ENCODE data around the gene CD46. TPM values are rescaled to one million over a fixed set of nuclear protein-coding genes. Genes with fewer than 3 reads are reported as not detected.

CD46 gene
- total RNA-seq, 1 experiment from 2014 or later: 214 TPM

DNA sequence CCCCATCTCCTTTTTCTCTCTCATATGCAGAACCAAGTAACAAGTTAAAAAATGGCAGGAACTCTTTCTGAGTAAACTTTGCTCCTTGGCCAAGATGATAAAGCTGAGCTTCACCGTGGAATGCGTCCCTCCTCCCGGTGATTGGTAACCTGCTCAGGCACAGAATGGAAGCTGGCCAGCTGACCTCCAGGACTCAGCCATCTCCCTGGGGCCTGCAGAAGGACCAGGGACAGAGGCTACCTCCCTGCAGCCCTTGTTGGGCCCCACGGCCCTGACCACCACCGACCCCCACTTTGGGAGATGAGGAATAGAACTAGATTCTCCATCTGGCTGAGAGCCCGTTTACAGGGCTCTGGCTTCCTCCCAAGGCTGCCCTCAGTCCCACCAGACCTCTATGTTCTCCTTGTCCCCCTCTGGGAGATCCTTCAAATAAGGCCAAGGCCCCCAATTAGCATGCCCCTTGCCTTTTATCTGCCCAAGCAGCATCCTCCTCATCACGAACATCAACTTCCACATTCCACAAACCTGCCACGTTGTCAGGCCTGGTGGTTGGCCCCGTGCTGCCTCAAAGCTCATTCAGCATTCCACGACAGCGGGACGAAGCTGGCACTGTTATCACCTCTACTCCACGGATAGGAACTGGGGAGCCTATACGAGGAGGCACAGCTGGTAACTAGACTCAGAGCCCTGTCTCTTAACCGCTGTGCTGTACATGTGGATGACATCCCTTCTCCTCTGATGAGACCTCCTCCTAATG is 84.9 kb downstream of the CD46 start:
- TF ChIP-seq EZH2 (IDR thresholded peaks at IDR 0.05; ENCODE audit: low read depth): no peak
- TF ChIP-seq, protein P1, sequence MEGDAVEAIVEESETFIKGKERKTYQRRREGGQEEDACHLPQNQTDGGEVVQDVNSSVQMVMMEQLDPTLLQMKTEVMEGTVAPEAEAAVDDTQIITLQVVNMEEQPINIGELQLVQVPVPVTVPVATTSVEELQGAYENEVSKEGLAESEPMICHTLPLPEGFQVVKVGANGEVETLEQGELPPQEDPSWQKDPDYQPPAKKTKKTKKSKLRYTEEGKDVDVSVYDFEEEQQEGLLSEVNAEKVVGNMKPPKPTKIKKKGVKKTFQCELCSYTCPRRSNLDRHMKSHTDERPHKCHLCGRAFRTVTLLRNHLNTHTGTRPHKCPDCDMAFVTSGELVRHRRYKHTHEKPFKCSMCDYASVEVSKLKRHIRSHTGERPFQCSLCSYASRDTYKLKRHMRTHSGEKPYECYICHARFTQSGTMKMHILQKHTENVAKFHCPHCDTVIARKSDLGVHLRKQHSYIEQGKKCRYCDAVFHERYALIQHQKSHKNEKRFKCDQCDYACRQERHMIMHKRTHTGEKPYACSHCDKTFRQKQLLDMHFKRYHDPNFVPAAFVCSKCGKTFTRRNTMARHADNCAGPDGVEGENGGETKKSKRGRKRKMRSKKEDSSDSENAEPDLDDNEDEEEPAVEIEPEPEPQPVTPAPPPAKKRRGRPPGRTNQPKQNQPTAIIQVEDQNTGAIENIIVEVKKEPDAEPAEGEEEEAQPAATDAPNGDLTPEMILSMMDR (conservative IDR thresholded peaks at IDR 0.05): no peak
- Histone ChIP-seq H3K9me3 (ENCODE audit: insufficient read depth, low read depth) (no peaks in the 10 kb centered on the region), H3K27me3 (ENCODE audit: insufficient read depth, low read depth) (no peaks in the 10 kb centered on the region), H3K9me2 (ENCODE audit: insufficient read depth) (no peaks in the 10 kb centered on the region), H4K20me1 (ENCODE audit: insufficient read depth) (no peaks in the 10 kb centered on the region), H3K4me2 (no peak overlapping the region), H3K79me2 (ENCODE audit: low read depth) (no peaks in the 10 kb centered on the region), H3F3A (ENCODE audit: insufficient read depth, low read depth) (no peaks in the 10 kb centered on the region), H3K27ac (no peak overlapping the region), H3K4me1 (replicated peaks; ENCODE audit: insufficient read depth) (no peaks in the 10 kb centered on the region), H3K36me3 (ENCODE audit: low read depth) (no peaks in the 10 kb centered on the region), H3K4me3 (no peak overlapping the region), H2AFZ (no peak overlapping the region)
- DNase-seq: no peak
- POLR2A ChIA-PET (ENCODE audit: unreplicated experiment): no interaction called here
- intact Hi-C loops (cut with micrococcal nuclease; ENCODE audit: unreplicated experiment): no loop called here
- CTCF ChIA-PET: interaction anchor here (0.5 kb wide), 1 partner anchor 126 kb away, joined by 6 read pairs; no protein-coding TSS in a partner anchor
- no TSS peak for BruUV-seq (replicated peaks)

DNA sequence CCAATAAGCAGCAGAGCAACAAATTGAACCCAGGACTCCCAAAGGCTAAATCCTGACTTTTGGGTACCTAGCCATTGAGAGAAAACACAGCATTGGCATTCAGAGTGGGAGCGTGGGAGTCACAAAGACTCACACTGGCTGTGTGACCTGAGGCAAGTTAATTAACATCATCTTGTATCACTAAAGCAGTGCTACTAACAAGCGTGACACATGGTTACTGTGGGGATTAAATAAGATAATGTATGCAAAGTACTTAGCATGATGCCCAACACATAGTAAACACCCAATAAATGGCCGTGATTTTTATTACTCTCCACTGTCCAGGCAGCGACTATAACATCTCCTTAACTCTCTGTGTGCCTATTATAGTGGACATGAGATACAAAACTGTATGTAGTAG is 85.8 kb downstream of the CD46 start:
- Histone ChIP-seq H3K79me2 (ENCODE audit: low read depth) (no peaks in the 10 kb centered on the region), H3F3A (ENCODE audit: insufficient read depth, low read depth) (no peaks in the 10 kb centered on the region), H3K36me3 (ENCODE audit: low read depth) (no peaks in the 10 kb centered on the region), H3K27me3 (ENCODE audit: insufficient read depth, low read depth) (no peaks in the 10 kb centered on the region), H3K4me3 (no peak overlapping the region), H3K9me2 (ENCODE audit: insufficient read depth) (no peaks in the 10 kb centered on the region), H3K27ac (no peak overlapping the region), H4K20me1 (ENCODE audit: insufficient read depth) (no peaks in the 10 kb centered on the region), H3K4me2 (no peak overlapping the region), H3K4me1 (replicated peaks; ENCODE audit: insufficient read depth) (no peaks in the 10 kb centered on the region), H2AFZ (no peak overlapping the region), H3K9me3 (ENCODE audit: insufficient read depth, low read depth) (no peaks in the 10 kb centered on the region)
- intact Hi-C loops (cut with micrococcal nuclease; ENCODE audit: unreplicated experiment): no loop called here
- CTCF ChIA-PET: no interaction called here
- BruUV-seq (replicated peaks): no TSS peak
- no peak for TF ChIP-seq EZH2 (IDR thresholded peaks at IDR 0.05; ENCODE audit: low read depth)
- TF ChIP-seq, protein P1 (conservative IDR thresholded peaks at IDR 0.05): no peak
- POLR2A ChIA-PET (ENCODE audit: unreplicated experiment): no interaction called here
- no peak for DNase-seq

DNA sequence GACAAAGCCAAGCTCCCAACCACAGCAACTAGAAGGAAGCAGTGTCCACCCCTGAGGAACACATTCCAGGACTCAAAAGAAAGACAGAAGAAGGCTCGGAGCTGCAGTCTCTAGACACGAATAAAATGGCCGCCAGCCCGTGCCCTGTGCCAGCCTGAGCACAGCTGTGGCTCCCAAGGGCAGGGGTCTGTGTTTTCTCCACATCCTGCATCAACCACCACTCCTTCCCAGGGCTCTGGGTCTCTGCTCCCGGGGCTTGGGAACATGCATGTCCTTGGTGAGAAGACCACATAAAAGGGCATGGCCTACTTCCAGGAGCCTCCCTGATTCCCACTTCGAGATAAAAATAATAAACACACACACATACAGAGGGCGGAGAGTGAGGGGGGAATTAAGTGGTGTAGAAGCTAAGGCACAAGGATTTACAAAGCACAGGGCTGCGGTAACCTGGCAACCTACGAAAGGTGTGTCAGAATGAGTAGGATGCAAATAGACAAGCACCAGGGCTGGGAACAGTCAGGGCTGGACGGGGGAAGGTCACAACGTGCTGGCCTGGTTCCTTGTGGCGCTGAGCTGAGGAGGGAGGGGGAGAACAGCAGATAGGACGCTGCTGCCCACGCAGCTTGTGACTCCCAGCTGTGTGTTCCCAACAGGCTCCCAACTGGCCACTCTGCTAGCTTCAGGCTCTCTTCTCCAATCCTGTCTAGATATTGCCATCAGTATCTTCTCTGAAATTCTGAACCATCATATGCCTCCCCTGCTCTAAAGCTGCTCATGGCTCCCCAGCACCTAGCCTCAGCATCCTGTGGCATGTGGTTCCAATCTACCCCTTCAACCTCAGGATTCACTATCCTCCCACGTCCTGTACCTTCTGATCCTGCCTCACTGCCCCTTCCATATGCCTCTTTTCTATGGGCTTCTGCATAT is 86.6 kb downstream of the CD46 start:
- TF ChIP-seq, protein P1 (conservative IDR thresholded peaks at IDR 0.05): no peak
- no peak for TF ChIP-seq EZH2 (IDR thresholded peaks at IDR 0.05; ENCODE audit: low read depth)
- Histone ChIP-seq H3K9me3 (ENCODE audit: insufficient read depth, low read depth) (no peaks in the 10 kb centered on the region), H3K79me2 (ENCODE audit: low read depth) (no peaks in the 10 kb centered on the region), H3K4me1 (replicated peaks; ENCODE audit: insufficient read depth) (no peaks in the 10 kb centered on the region), H3K36me3 (ENCODE audit: low read depth) (no peaks in the 10 kb centered on the region), H3K4me3 (no peak overlapping the region), H3K27me3 (ENCODE audit: insufficient read depth, low read depth) (no peaks in the 10 kb centered on the region), H3F3A (ENCODE audit: insufficient read depth, low read depth) (no peaks in the 10 kb centered on the region), H2AFZ (no peak overlapping the region), H3K9me2 (ENCODE audit: insufficient read depth) (no peaks in the 10 kb centered on the region), H3K27ac (no peak overlapping the region), H4K20me1 (ENCODE audit: insufficient read depth) (no peaks in the 10 kb centered on the region), H3K4me2 (no peak overlapping the region)
- ChIA-PET CTCF (no interaction called here), POLR2A (ENCODE audit: unreplicated experiment) (no interaction called here)
- BruUV-seq (replicated peaks): no TSS peak
- no peak for DNase-seq
- intact Hi-C loops (cut with micrococcal nuclease; ENCODE audit: unreplicated experiment): no loop called here
